Psoas muscle (tissue), 8 donors: Measurements from ENCODE around the gene PDLIM3. TPM values are rescaled to one million over a fixed set of nuclear protein-coding genes. Genes with fewer than 3 reads are reported as not detected.
"Not testable (repeated sequence)": the region's sequence is repeated elsewhere in the genome, so short reads cannot be mapped to it uniquely, and the experiment has no call there.

ENCODE experiments used
- ATAC-seq, 4 donors: fragments of 200-7000 bp; cut with Tn5 transposase; one replicate each; pipeline ENCODE4 v1.9.1; 2020; ENCODE audit warnings: moderate library complexity in 3 of 4, mild to moderate bottlenecking in 2 of 4
- DNase-seq, 2 donors: peaks; one replicate each; pipeline ENCODE4 v3.0.0-alpha.2; 2020
- H3K27ac ChIP-seq: fragments of 200-600 bp; one replicate; pipeline ENCODE4 v1.8.0; 2022
- H3K27me3 ChIP-seq, 3 donors: fragments of 200-600 bp in 1 of 3; one replicate each; pipeline versions ENCODE4 v1.6.1 to v1.8.0; 2013 to 2022; ENCODE audit warnings: low read length in 2 of 3, mild to moderate bottlenecking in 2 of 3, moderate library complexity in 1 of 3; ENCODE audit not compliant: insufficient read depth in 3 of 3
- H3K36me3 ChIP-seq, 2 donors: fragments of 200-600 bp in 1 of 2; one replicate each; pipeline versions ENCODE4 v1.6.1 to v1.8.0; 2013 to 2022; ENCODE audit warnings: low read depth in 1 of 2, mild to moderate bottlenecking in 1 of 2, moderate library complexity in 1 of 2; ENCODE audit not compliant: insufficient read depth in 1 of 2
- H3K4me1 ChIP-seq: fragments of 200-600 bp; one replicate; pipeline ENCODE4 v1.8.0; 2022
- H3K4me3 ChIP-seq: fragments of 200-600 bp; one replicate; pipeline ENCODE4 v1.8.0; 2022; ENCODE audit warnings: mild to moderate bottlenecking
- H3K9me3 ChIP-seq: fragments of 200-600 bp; one replicate; pipeline ENCODE4 v1.8.0; 2022
- CTCF ChIP-seq: fragments of 200-600 bp; IDR thresholded peaks from one replicate; pipeline ENCODE4 v1.8.0; 2022; ENCODE audit warnings: antibody characterized with exemption
- WGBS, 3 donors: extraction: QIAGEN DNeasy Blood & Tissue Kit; methylation state at CpG; one replicate each; pipeline versions ENCODE4 v1.1.6 to v1.1.7; 2013; 5-methylcytosine and 5-hydroxymethylcytosine counted together
- intact Hi-C, 2 donors: fragments of 100-400 bp; cut with DNase I; formaldehyde crosslinking; loops; one replicate each; pipeline versions ENCODE4 v1.11.0 to v1.14.2; 2022
- polyA plus RNA-seq, 3 donors: library from polyadenylated mRNA; stranded (reverse); fragments of 200-250 nt; gene quantifications; one replicate each; pipeline ENCODE4 v1.2.3, GENCODE V29; 2013
- total RNA-seq, 4 donors: library from RNA; stranded (reverse); fragmentation: NEBNext Ultra II Directional in 2 of 4; extraction: Animal tissue kit (Norgen Biotek cat#: 25700) in 2 of 4; gene quantifications; one replicate each; pipeline versions ENCODE4 v1.2.1 to v1.2.4, GENCODE V29; 2021 to 2023
- donor health status: healthy with polysubstance abuse.
- donor health status: DM: no; HTN: no; CAD: no; lungs with moderate emphysema.
- donor health status: Bipolar disorder and iron deficiency.
- donor health status: healthy.
- donor health status: DM: yes; HTN: yes; CAD: no.
- donor health status: DM: no; HTN: no; CAD: no.
- donor health status: DM: no; HTN: no; CAD: no.
- donor health status: DM: yes; HTN: yes; CAD: no.

PDLIM3 gene
- total and polyA plus RNA-seq, 7 donors = 703 to 5,341 (median 2,718) TPM

GRCh38 chr4:185513489-185514181 lies 21.7 kb downstream of the PDLIM3 start:
- Histone ChIP-seq H3K9me3 (no peaks in the 10 kb centered on the region), H3K36me3 (peaks cover 0 to 95% of the 10 kb centered on the region in 2 donors), H3K4me1 (peaks cover 72% of the 10 kb centered on the region), H3K27me3 (no peaks in the 10 kb centered on the region), H3K27ac (peak overlapping the region; percentile 80), H3K4me3 (no peak overlapping the region)
- no peak for TF ChIP-seq CTCF
- ATAC-seq (peak; percentile 47 to 74 (median 70)), DNase-seq (peak in 1 of 2 donors; percentile 75)
- intact Hi-C loops = no loop called here
- 20 to 37% (median 25%) methylated on average over 10 of the region's 10 CpGs for WGBS, 3 donors

GRCh38 chr4:185512516-185512915 lies 22.8 kb downstream of the PDLIM3 start:
- H3K27ac ChIP-seq = peak overlapping the region; percentile 80
- H3K27me3 ChIP-seq = no peaks in the 10 kb centered on the region
- intact Hi-C loops = no loop called here
- no peak overlapping the region for H3K4me3 ChIP-seq
- no peaks in the 10 kb centered on the region for H3K9me3 ChIP-seq
- 69 to 92% (median 75%) methylated on average over 3 of the region's 3 CpGs for WGBS, 3 donors
- no peak for TF ChIP-seq CTCF
- H3K4me1 ChIP-seq = peaks cover 76% of the 10 kb centered on the region
- ATAC-seq (no peak), DNase-seq (no peak)
- H3K36me3 ChIP-seq = peaks cover 3 to 95% of the 10 kb centered on the region in 2 donors

GRCh38 chr4:185511243-185511642 lies 24.1 kb downstream of the PDLIM3 start:
- H3K27me3 ChIP-seq, intact Hi-C loops, H3K9me3 ChIP-seq, DNase-seq, H3K4me3 ChIP-seq: not testable (repeated sequence)
- peak overlapping the region; percentile 80 for H3K27ac ChIP-seq
- H3K4me1 ChIP-seq = peaks cover 69% of the 10 kb centered on the region
- 26 to 49% (median 32%) methylated on average over 2 of the region's 2 CpGs for WGBS, 3 donors
- peaks cover 3 to 95% of the 10 kb centered on the region in 2 donors for H3K36me3 ChIP-seq
- ATAC-seq = peak in 3 of 4 donors; percentile 23 to 38 (median 27)

- Histone ChIP-seq H3K27ac (peak overlapping the region; percentile 80), H3K9me3 (no peaks in the 10 kb centered on the region), H3K4me1 (peaks cover 66% of the 10 kb centered on the region), H3K36me3 (peaks cover 3 to 95% of the 10 kb centered on the region in 2 donors), H3K4me3 (no peak overlapping the region), H3K27me3 (no peaks in the 10 kb centered on the region)
- DNase-seq (no peak), ATAC-seq (no peak)
- intact Hi-C loops = no loop called here
- 45 to 63% (median 46%) methylated on average over 5 of the region's 5 CpGs for WGBS, 3 donors
- TF ChIP-seq CTCF = no peak
Measured at GRCh38 chr4:185510806-185511205, 24.5 kb downstream of the PDLIM3 start.

GRCh38 chr4:185508181-185508580 lies 27.1 kb downstream of the PDLIM3 start:
- H3K4me3 ChIP-seq = no peak overlapping the region
- no peak for TF ChIP-seq CTCF
- ATAC-seq (no peak), DNase-seq (no peak)
- 28 to 48% (median 29%) methylated on average over 4 of the region's 4 CpGs for WGBS, 3 donors
- peaks cover 57% of the 10 kb centered on the region for H3K4me1 ChIP-seq
- H3K36me3 ChIP-seq = peaks cover 3 to 95% of the 10 kb centered on the region in 2 donors
- H3K27ac ChIP-seq = peak overlapping the region; percentile 80
- no peaks in the 10 kb centered on the region for H3K27me3 ChIP-seq
- intact Hi-C loops = no loop called here
- no peaks in the 10 kb centered on the region for H3K9me3 ChIP-seq
